ENCODE results near the gene EEIG2.

Gene EEIG2

DNA sequence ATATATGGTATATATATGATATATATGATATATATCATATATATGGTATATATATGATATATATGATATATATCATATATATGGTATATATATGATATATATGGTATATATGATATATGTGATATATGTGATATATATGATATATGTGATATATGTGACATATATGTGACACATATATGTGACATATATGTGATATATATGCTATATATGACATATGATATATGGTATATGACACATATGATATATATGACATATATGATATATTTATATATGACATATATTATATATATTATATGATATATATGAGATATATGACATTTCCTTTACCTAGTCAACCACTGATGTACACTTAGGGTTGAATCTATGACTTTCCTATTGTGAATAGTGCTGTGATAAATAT, 36.1 kb upstream of the EEIG2 start:
- in situ Hi-C loops (cut with MboI; ENCODE audit: low sequenced_read_pairs, unreplicated experiment), result no loop called here

DNA sequence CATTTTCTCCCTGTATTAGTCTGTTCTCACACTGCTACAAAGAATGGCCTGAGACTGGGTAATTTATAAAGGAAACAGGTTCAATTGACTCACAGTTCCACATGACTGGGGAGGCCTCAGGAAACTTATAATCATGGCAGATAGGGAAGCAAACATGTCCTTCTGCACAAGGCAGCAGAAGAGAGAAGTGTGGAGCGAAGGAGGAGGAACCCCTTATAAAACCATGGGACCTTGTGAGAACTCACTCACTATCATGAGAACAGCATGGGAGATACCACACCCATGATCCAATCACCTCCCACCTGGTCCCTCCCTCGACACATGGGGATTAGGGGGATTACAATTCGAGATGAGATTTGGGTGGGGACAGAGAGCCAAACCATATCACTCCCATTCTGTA, 35.2 kb upstream of the EEIG2 start:
- in situ Hi-C loops (cut with MboI; ENCODE audit: low sequenced_read_pairs, unreplicated experiment), result no loop called here
- TF ChIP-seq, protein P1, sequence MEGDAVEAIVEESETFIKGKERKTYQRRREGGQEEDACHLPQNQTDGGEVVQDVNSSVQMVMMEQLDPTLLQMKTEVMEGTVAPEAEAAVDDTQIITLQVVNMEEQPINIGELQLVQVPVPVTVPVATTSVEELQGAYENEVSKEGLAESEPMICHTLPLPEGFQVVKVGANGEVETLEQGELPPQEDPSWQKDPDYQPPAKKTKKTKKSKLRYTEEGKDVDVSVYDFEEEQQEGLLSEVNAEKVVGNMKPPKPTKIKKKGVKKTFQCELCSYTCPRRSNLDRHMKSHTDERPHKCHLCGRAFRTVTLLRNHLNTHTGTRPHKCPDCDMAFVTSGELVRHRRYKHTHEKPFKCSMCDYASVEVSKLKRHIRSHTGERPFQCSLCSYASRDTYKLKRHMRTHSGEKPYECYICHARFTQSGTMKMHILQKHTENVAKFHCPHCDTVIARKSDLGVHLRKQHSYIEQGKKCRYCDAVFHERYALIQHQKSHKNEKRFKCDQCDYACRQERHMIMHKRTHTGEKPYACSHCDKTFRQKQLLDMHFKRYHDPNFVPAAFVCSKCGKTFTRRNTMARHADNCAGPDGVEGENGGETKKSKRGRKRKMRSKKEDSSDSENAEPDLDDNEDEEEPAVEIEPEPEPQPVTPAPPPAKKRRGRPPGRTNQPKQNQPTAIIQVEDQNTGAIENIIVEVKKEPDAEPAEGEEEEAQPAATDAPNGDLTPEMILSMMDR (IDR thresholded peaks at IDR 0.05; ENCODE audit: borderline replicate concordance, control extremely low read depth, extremely low read depth, insufficient read depth, missing control alignments), result no peak
- no peak for DNase-seq (ENCODE audit: low spot score)

More for the DNA sequence above, 36.1 kb upstream of the EEIG2 start:
- TF ChIP-seq, protein P1 (IDR thresholded peaks at IDR 0.05; ENCODE audit: borderline replicate concordance, control extremely low read depth, extremely low read depth, insufficient read depth, missing control alignments), result no peak
- no peak for DNase-seq (ENCODE audit: low spot score)

- in situ Hi-C loops (cut with MboI; ENCODE audit: low sequenced_read_pairs, unreplicated experiment), result no loop called here
- TF ChIP-seq, protein P1 (IDR thresholded peaks at IDR 0.05; ENCODE audit: borderline replicate concordance, control extremely low read depth, extremely low read depth, insufficient read depth, missing control alignments), result no peak
Observed at GRCh38 chr1:108527135-108527534, 32.8 kb upstream of the EEIG2 start.

GRCh38 chr1:108527837-108528236, 32.1 kb upstream of the EEIG2 start:
- TF ChIP-seq, protein P1 (IDR thresholded peaks at IDR 0.05; ENCODE audit: borderline replicate concordance, control extremely low read depth, extremely low read depth, insufficient read depth, missing control alignments), result no peak
- in situ Hi-C loops (cut with MboI; ENCODE audit: low sequenced_read_pairs, unreplicated experiment), result no loop called here
- no peak for DNase-seq (ENCODE audit: low spot score)

More at GRCh38 chr1:108527135-108527534, 32.8 kb upstream of the EEIG2 start:
- no peak for DNase-seq (ENCODE audit: low spot score)

DNA sequence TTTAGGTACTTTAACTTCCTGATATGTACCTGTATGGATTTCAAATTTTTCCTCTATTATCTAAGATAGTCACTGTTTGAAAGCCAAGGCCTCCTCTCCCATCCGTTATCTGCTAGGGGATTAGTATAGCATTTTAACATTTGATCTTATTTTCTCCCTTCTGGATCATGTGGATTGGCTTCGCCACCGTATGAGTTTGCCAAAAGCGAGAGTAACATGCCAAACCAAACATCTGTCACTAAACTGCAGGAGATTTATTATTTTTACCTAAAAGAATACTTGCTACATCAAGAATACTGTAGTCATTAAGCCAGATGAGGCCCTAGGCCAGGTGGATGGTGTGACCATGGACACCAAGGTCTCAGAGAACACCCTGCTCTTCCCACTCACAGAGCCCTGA, 28.5 kb upstream of the EEIG2 start:
- DNase-seq (ENCODE audit: low spot score), result no peak
- TF ChIP-seq, protein P1 (IDR thresholded peaks at IDR 0.05; ENCODE audit: borderline replicate concordance, control extremely low read depth, extremely low read depth, insufficient read depth, missing control alignments), result no peak
- in situ Hi-C loops (cut with MboI; ENCODE audit: low sequenced_read_pairs, unreplicated experiment), result no loop called here

GRCh38 chr1:108532730-108533129, 27.2 kb upstream of the EEIG2 start:
- no peak for DNase-seq (ENCODE audit: low spot score)
- in situ Hi-C loops (cut with MboI; ENCODE audit: low sequenced_read_pairs, unreplicated experiment), result no loop called here
- TF ChIP-seq, protein P1 (IDR thresholded peaks at IDR 0.05; ENCODE audit: borderline replicate concordance, control extremely low read depth, extremely low read depth, insufficient read depth, missing control alignments), result no peak

All from GM13976 (cell line).